ENCODE data around the gene OR2A7.
"Not testable (repeated sequence)": the region's sequence is repeated elsewhere in the genome, so short reads cannot be mapped to it uniquely, and the experiment has no call there.

OR2A7 gene

GRCh38 chr7:144264692-144265091 lies at the start of gene OR2A7:
Gene OR2A7 (minus strand): TSS chr7:144264792. CDS start chr7:144259628, 5,164 bp downstream.
- not testable (repeated sequence) for DNase-seq (ENCODE audit: low read depth in 2 of 3, low spot score in 1 of 3)

GRCh38 chr7:144311872-144312469 lies 47.4 kb upstream of the OR2A7 start, which contains the start of gene OR2A1:
Gene OR2A1 (plus strand): TSS chr7:144312419. CDS start chr7:144318125, 5,706 bp downstream.
- DNase-seq (ENCODE audit: low read depth in 2 of 3, low spot score in 1 of 3): not testable (repeated sequence)

GRCh38 chr7:144311218-144311617 lies 46.6 kb upstream of the OR2A7 start:
- not testable (repeated sequence) for DNase-seq (ENCODE audit: low read depth in 2 of 3, low spot score in 1 of 3)

GRCh38 chr7:144309702-144310101 lies 45.1 kb upstream of the OR2A7 start:
- DNase-seq (ENCODE audit: low read depth in 2 of 3, low spot score in 1 of 3): not testable (repeated sequence)

- DNase-seq (ENCODE audit: low read depth in 2 of 3, low spot score in 1 of 3): not testable (repeated sequence)
Observed at GRCh38 chr7:144305156-144305555, 40.6 kb upstream of the OR2A7 start.

- not testable (repeated sequence) for DNase-seq (ENCODE audit: low read depth in 2 of 3, low spot score in 1 of 3)
Observed at GRCh38 chr7:144303607-144304006, 39.0 kb upstream of the OR2A7 start.

- not testable (repeated sequence) for DNase-seq (ENCODE audit: low read depth in 2 of 3, low spot score in 1 of 3)
Observed at GRCh38 chr7:144302578-144303303, 38.1 kb upstream of the OR2A7 start.

- not testable (repeated sequence) for DNase-seq (ENCODE audit: low read depth in 2 of 3, low spot score in 1 of 3)
Observed at GRCh38 chr7:144293794-144294499, 29.4 kb upstream of the OR2A7 start.

- not testable (repeated sequence) for DNase-seq (ENCODE audit: low read depth in 2 of 3, low spot score in 1 of 3)
Observed at GRCh38 chr7:144292384-144293161, 28.0 kb upstream of the OR2A7 start.

GRCh38 chr7:144291607-144292006 lies 27.0 kb upstream of the OR2A7 start:
- not testable (repeated sequence) for DNase-seq (ENCODE audit: low read depth in 2 of 3, low spot score in 1 of 3)

GRCh38 chr7:144287171-144287784 lies 22.7 kb upstream of the OR2A7 start:
- DNase-seq (ENCODE audit: low read depth in 2 of 3, low spot score in 1 of 3): not testable (repeated sequence)

GRCh38 chr7:144283716-144284115 lies 19.1 kb upstream of the OR2A7 start:
- DNase-seq (ENCODE audit: low read depth in 2 of 3, low spot score in 1 of 3): not testable (repeated sequence)

- not testable (repeated sequence) for DNase-seq (ENCODE audit: low read depth in 2 of 3, low spot score in 1 of 3)
Observed at GRCh38 chr7:144282490-144282889, 17.9 kb upstream of the OR2A7 start.

GRCh38 chr7:144281981-144282380 lies 17.4 kb upstream of the OR2A7 start:
- not testable (repeated sequence) for DNase-seq (ENCODE audit: low read depth in 2 of 3, low spot score in 1 of 3)

- not testable (repeated sequence) for DNase-seq (ENCODE audit: low read depth in 2 of 3, low spot score in 1 of 3)
Observed at GRCh38 chr7:144280010-144280409, 15.4 kb upstream of the OR2A7 start.

- DNase-seq (ENCODE audit: low read depth in 2 of 3, low spot score in 1 of 3): not testable (repeated sequence)
Observed at GRCh38 chr7:144275281-144275680, 10.7 kb upstream of the OR2A7 start.

- DNase-seq (ENCODE audit: low read depth in 2 of 3, low spot score in 1 of 3): not testable (repeated sequence)
Observed at GRCh38 chr7:144269188-144269587, 4.6 kb upstream of the OR2A7 start, which contains the start of gene CTAGE8. Gene CTAGE8 (minus strand): TSS chr7:144269288. CDS start chr7:144269250, 38 bp downstream.

- DNase-seq (ENCODE audit: low read depth in 2 of 3, low spot score in 1 of 3): not testable (repeated sequence)
Observed at GRCh38 chr7:144262128-144262527, 2.5 kb downstream of the OR2A7 start.

- DNase-seq (ENCODE audit: low read depth in 2 of 3, low spot score in 1 of 3): not testable (repeated sequence)
Observed at GRCh38 chr7:144259067-144259466, 5.5 kb downstream of the OR2A7 start.

GRCh38 chr7:144256112-144256511 lies 8.5 kb downstream of the OR2A7 start:
- no peak for DNase-seq (ENCODE audit: low read depth in 2 of 3, low spot score in 1 of 3)

All from stimulated activated CD4-positive, alpha-beta T cell treated with anti-CD3 and anti-CD28 coated beads, Interleukin-12 subunit alpha, Interleukin-12 subunit beta, amount 100 ng/mL, for 48 hours (primary cell).